B cell (primary cell): ENCODE results near the gene MARS1.

Experiments used
- CTCF ChIP-seq: fragments of 200-600 bp; IDR thresholded peaks from one replicate; pipeline ENCODE4 v1.8.0; 2022; ENCODE audit warnings: antibody characterized with exemption, mild to moderate bottlenecking
- EZH2 ChIP-seq: IDR thresholded peaks from 2 replicates; pipeline ENCODE4 v1.6.1; 2012; ENCODE audit warnings: borderline replicate concordance, low read depth, mild to moderate bottlenecking, moderate library complexity, low read length; ENCODE audit not compliant: insufficient read depth, poor library complexity, severe bottlenecking

- TF ChIP-seq CTCF (no peak), EZH2 (no peak)
These were observed 45.2 kb downstream of the MARS1 start for GRCh38 chr12:57533108-57533507.
